Retinal pigment epithelial cell (primary cell): ENCODE data around the gene WNT1.
A peak's percentile ranks its signal among the peaks of the same experiment; 100 is the strongest.

Source experiments
- DNase-seq: peaks from one replicate; pipeline ENCODE4 v3.0.0-alpha.2; 2010; ENCODE audit warnings: low read depth
- H3K4me3 ChIP-seq: 2 replicates; pipeline ENCODE4 v1.5.1; 2011; ENCODE audit warnings: mild to moderate bottlenecking, low read length, control low read depth, moderate library complexity
- TF ChIP-seq, protein P1 (sequence below): conservative IDR thresholded peaks from 2 replicates; pipeline ENCODE4 v1.5.1; 2011; ENCODE audit warnings: low read depth, low read length, control low read depth, inconsistent platforms

Gene WNT1

GRCh38 chr12:48952691-48953090, 25.4 kb upstream of the WNT1 start:
- TF ChIP-seq, protein P1, sequence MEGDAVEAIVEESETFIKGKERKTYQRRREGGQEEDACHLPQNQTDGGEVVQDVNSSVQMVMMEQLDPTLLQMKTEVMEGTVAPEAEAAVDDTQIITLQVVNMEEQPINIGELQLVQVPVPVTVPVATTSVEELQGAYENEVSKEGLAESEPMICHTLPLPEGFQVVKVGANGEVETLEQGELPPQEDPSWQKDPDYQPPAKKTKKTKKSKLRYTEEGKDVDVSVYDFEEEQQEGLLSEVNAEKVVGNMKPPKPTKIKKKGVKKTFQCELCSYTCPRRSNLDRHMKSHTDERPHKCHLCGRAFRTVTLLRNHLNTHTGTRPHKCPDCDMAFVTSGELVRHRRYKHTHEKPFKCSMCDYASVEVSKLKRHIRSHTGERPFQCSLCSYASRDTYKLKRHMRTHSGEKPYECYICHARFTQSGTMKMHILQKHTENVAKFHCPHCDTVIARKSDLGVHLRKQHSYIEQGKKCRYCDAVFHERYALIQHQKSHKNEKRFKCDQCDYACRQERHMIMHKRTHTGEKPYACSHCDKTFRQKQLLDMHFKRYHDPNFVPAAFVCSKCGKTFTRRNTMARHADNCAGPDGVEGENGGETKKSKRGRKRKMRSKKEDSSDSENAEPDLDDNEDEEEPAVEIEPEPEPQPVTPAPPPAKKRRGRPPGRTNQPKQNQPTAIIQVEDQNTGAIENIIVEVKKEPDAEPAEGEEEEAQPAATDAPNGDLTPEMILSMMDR = no peak
- H3K4me3 ChIP-seq = no peak overlapping the region
- DNase-seq = no peak

- no peak for DNase-seq
- TF ChIP-seq, protein P1 = no peak
- H3K4me3 ChIP-seq = no peak overlapping the region
Observed at GRCh38 chr12:48954061-48954460, 24.1 kb upstream of the WNT1 start.

GRCh38 chr12:48954841-48955501, 23.2 kb upstream of the WNT1 start:
- no peak overlapping the region for H3K4me3 ChIP-seq
- TF ChIP-seq, protein P1 = no peak
- no peak for DNase-seq

GRCh38 chr12:48956279-48957140, 21.6 kb upstream of the WNT1 start:
- DNase-seq = peak; percentile 84
- TF ChIP-seq, protein P1 = peak; percentile 16
- peak overlapping the region; percentile 94 for H3K4me3 ChIP-seq

GRCh38 chr12:48957141-48958048, 20.7 kb upstream of the WNT1 start, which contains the start of gene ARF3:
ARF3 (minus strand) TSS chr12:48957487; CDS start chr12:48941095, 16,392 bp downstream.
- peak; percentile 74 for DNase-seq
- H3K4me3 ChIP-seq = peak within 1 kb of the TSS; percentile 94
- TF ChIP-seq, protein P1 = no peak

GRCh38 chr12:48958049-48958388, 20.1 kb upstream of the WNT1 start:
- DNase-seq = no peak
- peak overlapping the region; percentile 94 for H3K4me3 ChIP-seq
- TF ChIP-seq, protein P1 = no peak
